Astrocyte of the cerebellum (primary cell): ENCODE results near the gene MRPS10.

Source experiments
- DNase-seq: peaks from one replicate; pipeline ENCODE4 v3.0.0-alpha.2; 2011; ENCODE audit warnings: low read depth
- H3K4me3 ChIP-seq: 2 replicates; pipeline ENCODE4 v1.5.1; 2011; ENCODE audit warnings: mild to moderate bottlenecking, low read depth, low read length, moderate library complexity
- in situ Hi-C: cut with HindIII; loops from 2 replicates; pipeline ENCODE4 v1.10.0; 2017; ENCODE audit warnings: low sequenced_read_pairs
- TF ChIP-seq, protein P1 (sequence below): IDR thresholded peaks from 2 replicates; pipeline ENCODE4 v1.5.1; 2012; ENCODE audit warnings: low read length, low read depth, moderate library complexity, mild to moderate bottlenecking; ENCODE audit errors: missing control alignments

The MRPS10 gene

DNA sequence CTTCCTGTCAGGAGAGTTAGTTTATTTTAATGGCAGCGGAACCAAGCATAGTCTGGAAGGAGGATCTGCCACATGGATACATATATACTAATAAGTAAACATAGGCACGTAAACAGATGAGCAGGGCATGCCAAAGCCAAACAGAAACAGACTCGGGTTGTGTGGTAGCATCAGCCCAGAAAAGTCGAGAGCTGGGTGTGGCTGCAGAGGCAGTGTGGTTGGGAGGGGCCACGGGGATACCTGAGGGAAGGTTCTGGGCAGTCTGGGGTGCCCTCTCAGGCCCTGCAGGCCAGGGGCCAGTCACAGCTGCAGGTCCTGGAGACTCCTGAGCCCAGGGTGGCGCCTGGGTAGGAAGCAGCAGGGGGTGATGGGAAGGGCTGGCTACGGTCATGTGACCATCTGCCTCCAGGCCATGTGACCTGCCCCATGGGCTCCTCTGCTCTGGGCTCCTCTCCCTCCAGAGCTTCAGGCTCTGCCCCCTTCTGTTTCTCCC, 42.8 kb upstream of the MRPS10 start:
- no peak overlapping the region for H3K4me3 ChIP-seq
- in situ Hi-C loops, result no loop called here
- no peak for DNase-seq
- TF ChIP-seq, protein P1, sequence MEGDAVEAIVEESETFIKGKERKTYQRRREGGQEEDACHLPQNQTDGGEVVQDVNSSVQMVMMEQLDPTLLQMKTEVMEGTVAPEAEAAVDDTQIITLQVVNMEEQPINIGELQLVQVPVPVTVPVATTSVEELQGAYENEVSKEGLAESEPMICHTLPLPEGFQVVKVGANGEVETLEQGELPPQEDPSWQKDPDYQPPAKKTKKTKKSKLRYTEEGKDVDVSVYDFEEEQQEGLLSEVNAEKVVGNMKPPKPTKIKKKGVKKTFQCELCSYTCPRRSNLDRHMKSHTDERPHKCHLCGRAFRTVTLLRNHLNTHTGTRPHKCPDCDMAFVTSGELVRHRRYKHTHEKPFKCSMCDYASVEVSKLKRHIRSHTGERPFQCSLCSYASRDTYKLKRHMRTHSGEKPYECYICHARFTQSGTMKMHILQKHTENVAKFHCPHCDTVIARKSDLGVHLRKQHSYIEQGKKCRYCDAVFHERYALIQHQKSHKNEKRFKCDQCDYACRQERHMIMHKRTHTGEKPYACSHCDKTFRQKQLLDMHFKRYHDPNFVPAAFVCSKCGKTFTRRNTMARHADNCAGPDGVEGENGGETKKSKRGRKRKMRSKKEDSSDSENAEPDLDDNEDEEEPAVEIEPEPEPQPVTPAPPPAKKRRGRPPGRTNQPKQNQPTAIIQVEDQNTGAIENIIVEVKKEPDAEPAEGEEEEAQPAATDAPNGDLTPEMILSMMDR, result no peak

GRCh38 chr6:42259841-42260395, 42.3 kb upstream of the MRPS10 start:
- TF ChIP-seq, protein P1, result no peak
- no peak for DNase-seq
- no peak overlapping the region for H3K4me3 ChIP-seq
- in situ Hi-C loops, result no loop called here

- TF ChIP-seq, protein P1, result no peak
- in situ Hi-C loops, result no loop called here
- no peak for DNase-seq
- H3K4me3 ChIP-seq, result no peak overlapping the region
Observed at GRCh38 chr6:42259286-42259685, 41.6 kb upstream of the MRPS10 start.

GRCh38 chr6:42257614-42258013, 40.0 kb upstream of the MRPS10 start:
- in situ Hi-C loops, result no loop called here
- no peak for DNase-seq
- no peak overlapping the region for H3K4me3 ChIP-seq
- TF ChIP-seq, protein P1, result no peak

DNA sequence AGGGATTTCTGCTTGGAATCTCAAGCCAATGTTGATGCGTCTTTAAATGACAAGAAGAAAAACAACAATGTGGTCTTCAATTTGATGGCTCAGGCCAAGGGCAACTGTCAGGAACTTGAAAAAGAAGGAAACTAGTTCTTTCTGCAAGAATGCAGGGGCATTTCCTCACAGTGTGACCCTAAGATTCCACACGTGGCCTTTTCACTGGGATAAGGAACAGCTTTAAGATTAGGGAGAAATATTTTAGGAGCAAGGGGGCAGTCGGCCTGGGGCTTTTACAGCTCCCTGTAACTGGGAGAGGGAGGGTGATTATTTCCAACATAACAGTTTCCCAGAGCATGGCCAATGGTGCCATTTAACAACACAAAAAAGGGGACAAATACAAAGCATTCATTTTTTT, 39.4 kb upstream of the MRPS10 start:
- H3K4me3 ChIP-seq, result no peak overlapping the region
- no peak for DNase-seq
- in situ Hi-C loops, result no loop called here
- TF ChIP-seq, protein P1, result no peak

DNA sequence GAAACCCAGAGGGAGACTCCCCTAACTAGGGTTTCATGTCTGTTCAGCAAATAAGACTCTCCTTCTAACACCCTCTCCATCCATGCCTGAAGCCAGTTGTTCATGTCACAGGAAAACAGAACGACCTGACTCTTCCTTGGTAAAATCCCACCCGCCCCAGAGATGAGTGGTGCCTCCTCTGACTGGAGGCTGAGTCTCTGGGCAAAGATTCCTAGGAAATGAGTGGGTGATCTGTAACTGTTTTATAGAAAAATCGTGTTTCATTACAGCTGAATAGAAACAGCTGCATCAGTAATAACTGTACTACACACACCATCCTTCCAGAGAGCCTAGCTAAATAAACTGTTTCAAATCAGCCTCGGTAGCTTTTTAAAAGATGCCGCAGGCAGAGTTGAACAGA, 37.4 kb upstream of the MRPS10 start:
- TF ChIP-seq, protein P1, result no peak
- in situ Hi-C loops, result no loop called here

More for the DNA sequence above, 37.4 kb upstream of the MRPS10 start:
- DNase-seq, result no peak
- no peak overlapping the region for H3K4me3 ChIP-seq
